K562 (cell line): Measurements from ENCODE around the gene HIVEP1. TPM values are rescaled to one million over a fixed set of nuclear protein-coding genes. Genes with fewer than 3 reads are reported as not detected.

Experiments used
- ARID2 ChIP-seq: fragments of 450-650 bp; IDR thresholded peaks from 2 replicates; pipeline ENCODE4 v1.6.1; 2017; ENCODE audit warnings: antibody characterized with exemption, mild to moderate bottlenecking
- CSDE1 ChIP-seq, 2 experiments: fragments of 450-650 bp; IDR thresholded peaks; 2 replicates each; pipeline ENCODE4 v1.6.1; 2016; ENCODE audit warnings: mild to moderate bottlenecking in 1 of 2
- CUX1 ChIP-seq: fragments of 200-800 bp; sonication (Bioruptor generic); IDR thresholded peaks from 2 replicates; pipeline ENCODE4 v1.6.1; 2016; ENCODE audit warnings: missing genetic modification characterization, missing compliant biosample characterization
- ETS2 ChIP-seq: IDR thresholded peaks from 2 replicates; pipeline ENCODE4 v1.6.1; 2016; ENCODE audit warnings: borderline replicate concordance, missing genetic modification characterization, mild to moderate bottlenecking, moderate library complexity, missing compliant biosample characterization; ENCODE audit not compliant: poor library complexity, severe bottlenecking
- HDAC2 ChIP-seq: fragments of 450-650 bp; IDR thresholded peaks from 2 replicates; pipeline ENCODE4 v1.6.1; 2016; ENCODE audit warnings: mild to moderate bottlenecking
- KLF6 ChIP-seq: fragments of 250-450 bp; sonication (Bioruptor Pico); IDR thresholded peaks from 2 replicates; pipeline ENCODE4 v1.4.0; 2020; ENCODE audit warnings: mild to moderate bottlenecking, moderate library complexity, borderline replicate concordance
- POLR2A ChIP-seq: fragments of 450-650 bp; conservative IDR thresholded peaks from 2 replicates; pipeline ENCODE4 v1.6.1; 2016
- SOX6 ChIP-seq: fragments of 450-650 bp; IDR thresholded peaks from 2 replicates; pipeline ENCODE4 v1.6.1; 2014; ENCODE audit warnings: mild to moderate bottlenecking
- STAT6 ChIP-seq: sonication (generic); formaldehyde crosslinking; IDR thresholded peaks from 2 replicates; pipeline ENCODE4 v1.8.1; 2023; ENCODE audit warnings: mild to moderate bottlenecking, missing genetic modification reagents
- ZBTB11 ChIP-seq, 3 experiments: fragments of 200-800 bp in 1 of 3; fragments of 250-450 bp in 1 of 3; fragments of 450-650 bp in 1 of 3; sonication (Bioruptor Pico) in 1 of 3; sonication (Bioruptor generic) in 1 of 3; formaldehyde crosslinking in 1 of 3; IDR thresholded peaks; 2 replicates each; pipeline versions ENCODE4 v1.6.1 to v1.8.0; 2016 to 2022; ENCODE audit warnings: mild to moderate bottlenecking in 2 of 3, missing genetic modification characterization in 2 of 3, missing compliant biosample characterization in 1 of 3, moderate library complexity in 1 of 3
- ZEB2 ChIP-seq: fragments of 450-650 bp; IDR thresholded peaks from 2 replicates; pipeline ENCODE4 v1.6.1; 2016
- ZNF133 ChIP-seq: fragments of 250-450 bp; sonication (Bioruptor Pico); IDR thresholded peaks from 2 replicates; pipeline ENCODE4 v1.4.0; 2020; ENCODE audit warnings: mild to moderate bottlenecking
- ZNF696 ChIP-seq: fragments of 250-450 bp; sonication (Bioruptor Pico); conservative IDR thresholded peaks from 2 replicates; pipeline ENCODE4 v1.4.0; 2020; ENCODE audit warnings: mild to moderate bottlenecking, moderate library complexity
- polyA plus RNA-seq, 8 experiments: library from polyadenylated mRNA; depleted of rRNA in 4 of 8; stranded (reverse) in 5 of 8; unstranded in 3 of 8; fragments of >200 nt; fragmentation: Nextera tagmentation in 2 of 8; fragmentation: Illumina TruSeq in 1 of 8; extraction: Ambion mirVana in 2 of 8; extraction: Trizol in 1 of 8; gene quantifications; 2 replicates each; pipeline versions ENCODE4 v1.2.1 to v1.2.3, GENCODE V29; 2011 to 2014; ENCODE audit warnings: inconsistent platforms in 1 of 8, missing spikeins in 1 of 8
- total RNA-seq, 7 experiments: library from RNA; depleted of rRNA in 6 of 7; stranded (reverse); fragments of >200 nt in 6 of 7; fragmentation: Illumina TruSeq in 2 of 7; extraction: Trizol in 2 of 7; gene quantifications; 2 replicates each; pipeline versions ENCODE4 v1.2.1 to v1.2.3, GENCODE V29; 2011 to 2021; ENCODE audit warnings: low replicate concordance in 1 of 7

Gene HIVEP1
- total and polyA plus RNA-seq, 9 of the 15 experiments (the other 6 are each of a cell fraction or from before 2014, with no cell fraction given), result 6.0 to 33.3 (median 21.7) TPM

GRCh38 chr6:12008366-12009179 is 3.5 kb upstream of the HIVEP1 start (continued):
- TF ChIP-seq STAT6 (no peak; the same call in 1 of the 2 replicates), ARID2 (peak; percentile 28; the same call in 1 of the 2 replicates), ZNF133 (CRISPR knock-in tag) (no peak), KLF6 (CRISPR knock-in tag) (no peak; the same call in 1 of the 2 replicates), CSDE1 (IDR thresholded peaks at IDR 0.05) (no peak), HDAC2 (peak; percentile 91), ZEB2 (peak; percentile 92), POLR2A (peak; percentile 94), SOX6 (peak; percentile 64; the same call in 1 of the 2 replicates), ZNF696 (no peak), ZBTB11 (CRISPR knock-in tag; IDR thresholded peaks at IDR 0.05) (peak in 1 of 3 experiments; percentile 81; a peak in 2 of 6 replicates), ETS2 (tag) (no peak), CUX1 (CRISPR knock-in tag) (no peak)
